Motor neuron (in vitro differentiated cells): ENCODE results near the gene PSD. TPM values are rescaled to one million over a fixed set of nuclear protein-coding genes. Genes with fewer than 3 reads are reported as not detected.
"Not testable (repeated sequence)": the region's sequence is repeated elsewhere in the genome, so short reads cannot be mapped to it uniquely, and the experiment has no call there.

ENCODE experiments used
- ATAC-seq, 8 experiments: fragments of 200-7000 bp; cut with Tn5 transposase; replicated peaks in 6 of 8; 2 replicates each; pipeline ENCODE4 v1.8.0; 2021; ENCODE audit warnings: mild to moderate bottlenecking in 8 of 8, moderate library complexity in 8 of 8
- H3K27ac ChIP-seq, 2 donors: fragments of 250-450 bp; sonication (Bioruptor Pico); 2 replicates each; pipeline ENCODE4 v1.9.0; 2021; ENCODE audit warnings: antibody characterized with exemption in 2 of 2, mild to moderate bottlenecking in 2 of 2, moderate library complexity in 1 of 2
- H3K4me1 ChIP-seq, 2 donors: fragments of 250-450 bp; sonication (Bioruptor Pico); replicated peaks in 1 of 2; 2 replicates each; pipeline ENCODE4 v1.6.1; 2021; ENCODE audit warnings: antibody characterized with exemption in 2 of 2, mild to moderate bottlenecking in 2 of 2, moderate library complexity in 1 of 2
- H3K4me3 ChIP-seq, 5 donors: fragments of 250-450 bp; sonication (Bioruptor Pico); 2 replicates each; pipeline ENCODE4 v1.9.0; 2021; ENCODE audit warnings: antibody characterized with exemption in 5 of 5, mild to moderate bottlenecking in 5 of 5, moderate library complexity in 4 of 5
- WGBS, 10 experiments: fragments of 450-650 bp; shearing (Covaris generic); methylation state at CpG; one replicate each; pipeline ENCODE4 v1.0.0; 2022; 5-methylcytosine and 5-hydroxymethylcytosine counted together
- in situ Hi-C, 9 experiments: fragments of 400-800 bp; cut with MboI; loops; one replicate each; pipeline ENCODE4 v1.15.0; 2021; ENCODE audit warnings: low sequenced_read_pairs in 9 of 9, low pct_unique_long_range_greater_than_20kb in 2 of 9; ENCODE audit not compliant: unreplicated experiment in 9 of 9
- total RNA-seq, 8 experiments: library from RNA; unstranded; fragments of 300-600 nt; gene quantifications; 2 replicates each; pipeline versions ENCODE4 v1.2.3 to v1.2.4, GENCODE V29; 2022

PSD gene
- total RNA-seq, 8 experiments from 2014 or later: 5.9 to 55.8 (median 31.8) TPM

- H3K4me3 ChIP-seq, H3K27ac ChIP-seq, in situ Hi-C loops, ATAC-seq: not testable (repeated sequence)
- H3K4me1 ChIP-seq: peaks cover 17 to 22% of the 10 kb centered on the region in 2 donors
- 27 to 90% (median 56%) methylated on average over 2 to 5 of the region's 13 CpGs; no CpG with 5 or more reads in 5 of the 10 experiments for WGBS, 10 experiments
Observed at GRCh38 chr10:102454662-102455487, 36.3 kb upstream of the PSD start.

GRCh38 chr10:102453502-102453901 lies 34.9 kb upstream of the PSD start:
- H3K4me3 ChIP-seq: no peak overlapping the region
- WGBS, 10 experiments: 53 to 80% (median 75%) methylated on average over 1 to 5 of the region's 5 CpGs; no CpG with 5 or more reads in 3 of the 10 experiments
- H3K4me1 ChIP-seq: peaks cover 22 to 27% of the 10 kb centered on the region in 2 donors
- in situ Hi-C loops: no loop called here
- ATAC-seq: no peak
- no peak overlapping the region for H3K27ac ChIP-seq

GRCh38 chr10:102452672-102453340 lies 34.2 kb upstream of the PSD start:
- Histone ChIP-seq H3K4me3 (no peak overlapping the region), H3K4me1 (peaks cover 22 to 27% of the 10 kb centered on the region in 2 donors), H3K27ac (no peak overlapping the region)
- whole genome bisulfite sequencing, 10 experiments: 40 to 100% (median 71%) methylated on average over 1 to 2 of the region's 3 CpGs; no CpG with 5 or more reads in 6 of the 10 experiments
- in situ Hi-C loops: no loop called here
- peak in 5 of 8 experiments; percentile 2 to 26 (median 15) for ATAC-seq

- Histone ChIP-seq H3K4me3 (peak within 1 kb of the TSS; percentile 50 to 70 (median 58)), H3K27ac (peak within 1 kb of the TSS; percentile 62 to 84), H3K4me1 (peaks cover 21 to 25% of the 10 kb centered on the region in 2 donors)
- peak in 1 of 8 experiments; percentile 2 for ATAC-seq
- 0 to 100% (median 35%) methylated on average over 1 to 8 of the region's 28 CpGs; no CpG with 5 or more reads in 1 of the 10 experiments for WGBS, 10 experiments
- in situ Hi-C loops: no loop called here
Observed at GRCh38 chr10:102451105-102451969, 32.8 kb upstream of the PSD start, which contains the start of gene C10orf95. C10orf95 (minus strand) TSS chr10:102451543; CDS start chr10:102451093, 450 bp downstream.

- peak; percentile 81 to 90 (median 84) for ATAC-seq
- H3K27ac ChIP-seq: peak overlapping the region; percentile 62 to 84
- peaks cover 13 to 17% of the 10 kb centered on the region in 2 donors for H3K4me1 ChIP-seq
- peak overlapping the region; percentile 50 to 70 (median 58) for H3K4me3 ChIP-seq
- in situ Hi-C loops: no loop called here
- WGBS, 10 experiments: 0 to 20% (median 0%) methylated on average over 1 to 30 of the region's 104 CpGs; no CpG with 5 or more reads in 2 of the 10 experiments
Observed at GRCh38 chr10:102450374-102451104, 32.0 kb upstream of the PSD start.

GRCh38 chr10:102450124-102450373 lies 31.5 kb upstream of the PSD start:
- H3K27ac ChIP-seq: peak overlapping the region; percentile 62 to 84
- in situ Hi-C loops: no loop called here
- peaks cover 11 to 17% of the 10 kb centered on the region in 2 donors for H3K4me1 ChIP-seq
- WGBS, 10 experiments: 0 to 2% (median 0%) methylated on average over 1 to 10 of the region's 11 CpGs; no CpG with 5 or more reads in 6 of the 10 experiments
- peak; percentile 3 to 27 (median 6) for ATAC-seq
- peak overlapping the region; percentile 50 to 70 (median 58) for H3K4me3 ChIP-seq

- 5 to 100% (median 33%) methylated on average over 1 to 15 of the region's 30 CpGs; no CpG with 5 or more reads in 1 of the 10 experiments for WGBS, 10 experiments
- Histone ChIP-seq H3K4me1 (peaks cover 11 to 17% of the 10 kb centered on the region in 2 donors), H3K4me3 (peak overlapping the region; percentile 50 to 70 (median 58)), H3K27ac (peak overlapping the region; percentile 62 to 84)
- in situ Hi-C loops: no loop called here
- ATAC-seq: peak; percentile 18 to 57 (median 38)
Observed at GRCh38 chr10:102449321-102450123, 30.9 kb upstream of the PSD start.

GRCh38 chr10:102444851-102445250 lies 26.3 kb upstream of the PSD start:
- no peak for ATAC-seq
- Histone ChIP-seq H3K27ac (no peak overlapping the region), H3K4me1 (peaks cover 5% of the 10 kb centered on the region in 2 donors), H3K4me3 (no peak overlapping the region)
- in situ Hi-C loops: no loop called here
- 0 to 100% (median 58%) methylated on average over 1 to 2 of the region's 2 CpGs; no CpG with 5 or more reads in 2 of the 10 experiments for WGBS, 10 experiments

- in situ Hi-C loops: no loop called here
- 38 to 86% (median 80%) methylated on average over 1 of the region's 1 CpG; no CpG with 5 or more reads in 7 of the 10 experiments for WGBS, 10 experiments
Observed at GRCh38 chr10:102438374-102438773, 19.8 kb upstream of the PSD start.

GRCh38 chr10:102437515-102437914 lies 18.9 kb upstream of the PSD start:
- H3K27ac ChIP-seq: no peak overlapping the region
- no peak overlapping the region for H3K4me3 ChIP-seq
- peaks cover 2 to 15% of the 10 kb centered on the region in 2 donors for H3K4me1 ChIP-seq
- no peak for ATAC-seq
- 79 to 100% (median 88%) methylated on average over 1 to 3 of the region's 3 CpGs; no CpG with 5 or more reads in 4 of the 10 experiments for WGBS, 10 experiments
- in situ Hi-C loops: no loop called here

More at GRCh38 chr10:102438374-102438773, 19.8 kb upstream of the PSD start:
- Histone ChIP-seq H3K4me1 (peaks cover 2 to 12% of the 10 kb centered on the region in 2 donors), H3K4me3 (no peak overlapping the region), H3K27ac (no peak overlapping the region)
- no peak for ATAC-seq

- no peak for ATAC-seq
- 0 to 94% (median 83%) methylated on average over 2 to 5 of the region's 6 CpGs; no CpG with 5 or more reads in 6 of the 10 experiments for WGBS, 10 experiments
- in situ Hi-C loops: no loop called here
- Histone ChIP-seq H3K4me1 (peaks cover 6 to 19% of the 10 kb centered on the region in 2 donors), H3K4me3 (no peak overlapping the region), H3K27ac (no peak overlapping the region)
Observed at GRCh38 chr10:102436312-102436711, 17.7 kb upstream of the PSD start.
